ENCODE results near the gene C16orf74.

C16orf74 gene

DNA sequence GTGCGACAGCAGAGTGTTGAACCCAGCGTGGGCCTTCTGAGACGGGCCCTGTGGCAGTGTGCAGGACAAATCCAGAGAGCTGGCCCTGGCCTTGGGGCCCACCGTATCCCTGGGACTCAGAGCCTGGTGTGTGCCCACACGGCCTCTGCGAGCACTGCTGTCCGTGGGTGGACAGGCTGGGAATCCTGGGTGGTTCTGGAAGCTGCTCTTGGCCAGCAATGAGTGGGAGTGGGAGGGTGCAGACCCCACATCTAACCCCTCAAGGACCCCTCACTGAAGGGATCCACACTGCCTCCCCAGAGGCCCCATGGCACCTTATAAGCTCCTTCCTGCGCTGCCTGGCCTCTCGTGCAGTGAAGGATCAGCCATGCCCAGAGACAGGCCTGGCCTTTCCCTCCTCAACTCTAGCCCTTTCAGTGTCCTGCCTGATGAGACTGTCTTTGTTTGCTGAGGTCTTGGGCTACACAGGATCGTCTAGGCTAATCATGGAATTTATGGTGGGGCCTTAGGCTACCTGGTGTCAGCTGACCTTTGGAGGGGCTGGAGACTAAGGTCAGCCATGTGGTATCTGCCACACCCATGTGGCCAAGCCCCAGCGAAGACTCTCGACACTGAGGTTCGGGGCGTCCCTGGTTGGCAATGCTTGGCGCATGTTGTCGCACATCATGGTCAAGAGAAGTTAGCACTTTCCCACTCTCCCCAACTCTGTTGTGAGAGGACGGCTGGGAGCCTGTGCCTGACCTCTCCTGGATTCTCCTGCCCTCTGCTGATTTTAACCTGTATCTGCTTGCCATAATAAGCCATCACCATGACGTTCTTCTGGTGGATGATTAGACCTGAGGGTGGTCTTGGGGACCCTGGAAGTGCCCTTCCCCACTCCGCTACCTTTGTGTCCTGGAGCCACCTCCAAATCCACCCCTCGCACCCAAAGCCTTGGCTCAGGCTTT, 45.7 kb downstream of the C16orf74 start:
- H3K27me3 ChIP-seq (ENCODE audit: control insufficient read depth, insufficient read depth, low read length) = no peaks in the 10 kb centered on the region
- no peak overlapping the region for H3K4me3 ChIP-seq (ENCODE audit: low read depth, low read length)
- no peaks in the 10 kb centered on the region for H3K9me3 ChIP-seq (ENCODE audit: control insufficient read depth, insufficient read depth, low read length)
- no peaks in the 10 kb centered on the region for H3K4me1 ChIP-seq (ENCODE audit: control insufficient read depth, insufficient read depth, low read length)
- H3K36me3 ChIP-seq (ENCODE audit: control insufficient read depth, insufficient read depth, low read length) = no peaks in the 10 kb centered on the region
- no peak overlapping the region for H3K9ac ChIP-seq (ENCODE audit: low read depth, low read length)
- H3K27ac ChIP-seq (ENCODE audit: low read depth, low read length) = no peak overlapping the region

DNA sequence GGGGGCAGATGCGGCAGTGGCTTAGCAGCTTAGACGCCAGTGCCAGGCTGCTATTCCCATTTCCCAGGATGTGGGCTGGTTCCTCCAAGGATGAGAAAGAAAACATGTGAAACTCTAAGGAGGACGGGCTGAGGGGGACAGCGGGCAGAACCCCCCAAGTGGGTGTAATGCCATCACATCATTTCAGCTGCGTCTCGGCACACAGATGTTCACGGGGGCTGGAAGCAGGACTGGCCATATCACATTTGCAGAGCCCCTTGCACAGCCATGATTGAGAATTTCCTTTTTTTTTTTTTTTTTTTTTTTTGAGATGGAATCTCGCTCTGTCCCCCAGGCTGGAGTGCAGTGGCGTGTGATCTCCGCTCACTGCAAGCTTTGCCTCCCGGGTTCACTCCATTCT, 46.9 kb downstream of the C16orf74 start:
- no peaks in the 10 kb centered on the region; the same call in 1 of the 2 replicates for H3K27me3 ChIP-seq (ENCODE audit: control insufficient read depth, insufficient read depth, low read length)
- H3K27ac ChIP-seq (ENCODE audit: low read depth, low read length) = no peak overlapping the region
- no peak overlapping the region for H3K9ac ChIP-seq (ENCODE audit: low read depth, low read length)
- H3K4me3 ChIP-seq (ENCODE audit: low read depth, low read length) = no peak overlapping the region
- H3K4me1 ChIP-seq (ENCODE audit: control insufficient read depth, insufficient read depth, low read length) = no peaks in the 10 kb centered on the region
- H3K9me3 ChIP-seq (ENCODE audit: control insufficient read depth, insufficient read depth, low read length) = no peaks in the 10 kb centered on the region
- no peaks in the 10 kb centered on the region for H3K36me3 ChIP-seq (ENCODE audit: control insufficient read depth, insufficient read depth, low read length)

DNA sequence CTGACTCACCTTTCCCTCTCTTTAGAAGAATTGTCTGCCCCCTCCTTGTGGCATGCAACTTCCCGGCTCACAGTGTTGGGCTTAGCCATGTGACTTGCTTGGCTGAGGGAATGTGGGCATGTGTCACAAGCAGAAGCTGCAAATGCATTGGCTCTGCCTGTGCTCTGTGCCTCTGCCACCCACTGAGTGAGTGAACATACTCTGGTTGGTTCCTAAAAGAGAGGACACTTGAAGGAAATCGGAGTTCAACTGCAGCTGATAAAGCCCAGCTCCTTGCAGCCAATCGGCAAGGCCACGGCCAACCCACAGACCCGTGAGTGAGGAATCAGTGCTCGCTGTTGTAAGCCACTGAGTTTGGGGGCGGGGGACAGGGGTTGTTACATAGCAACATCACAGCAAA, 51.3 kb downstream of the C16orf74 start:
- H3K27ac ChIP-seq (ENCODE audit: low read depth, low read length) = no peak overlapping the region
- no peak overlapping the region for H3K9ac ChIP-seq (ENCODE audit: low read depth, low read length)
- H3K4me3 ChIP-seq (ENCODE audit: low read depth, low read length) = no peak overlapping the region
- no peaks in the 10 kb centered on the region for H3K9me3 ChIP-seq (ENCODE audit: control insufficient read depth, insufficient read depth, low read length)
- H3K4me1 ChIP-seq (ENCODE audit: control insufficient read depth, insufficient read depth, low read length) = no peaks in the 10 kb centered on the region
- H3K27me3 ChIP-seq (ENCODE audit: control insufficient read depth, insufficient read depth, low read length) = no peaks in the 10 kb centered on the region; the same call in 1 of the 2 replicates
- H3K36me3 ChIP-seq (ENCODE audit: control insufficient read depth, insufficient read depth, low read length) = no peaks in the 10 kb centered on the region

DNA sequence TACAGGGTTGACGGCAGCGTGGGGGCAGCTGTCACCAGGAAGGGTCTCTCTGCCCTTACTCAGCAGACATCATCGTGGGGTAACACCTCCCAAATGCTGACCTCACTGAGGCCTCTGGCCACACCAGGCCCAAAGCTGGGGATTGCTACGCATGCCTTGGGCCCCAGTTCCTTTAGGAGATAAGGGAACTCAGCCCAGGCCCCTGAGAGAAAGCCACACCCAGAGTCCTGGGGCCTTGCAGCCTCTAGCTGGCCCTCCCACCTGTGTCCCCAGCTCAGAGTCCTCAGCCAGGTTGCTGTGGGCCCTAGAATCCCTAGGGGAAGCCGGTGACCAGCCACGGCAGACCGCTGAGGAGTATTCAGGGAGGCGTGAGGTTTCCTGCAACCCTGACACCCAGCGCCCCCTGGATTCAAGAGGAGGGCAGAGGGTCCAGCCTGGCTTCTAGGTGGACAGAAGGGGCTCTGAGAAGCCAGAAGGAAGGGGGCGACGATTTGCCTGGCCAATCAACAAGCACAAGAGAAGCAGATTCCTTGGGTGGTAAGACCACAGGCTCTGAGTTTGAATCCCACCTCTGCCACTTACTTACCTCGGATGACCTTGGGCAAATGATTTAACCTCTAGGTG, 51.8 kb downstream of the C16orf74 start:
- Histone ChIP-seq H3K27ac (ENCODE audit: low read depth, low read length) (no peak overlapping the region), H3K4me1 (ENCODE audit: control insufficient read depth, insufficient read depth, low read length) (no peaks in the 10 kb centered on the region), H3K36me3 (ENCODE audit: control insufficient read depth, insufficient read depth, low read length) (no peaks in the 10 kb centered on the region), H3K4me3 (ENCODE audit: low read depth, low read length) (no peak overlapping the region), H3K27me3 (ENCODE audit: control insufficient read depth, insufficient read depth, low read length) (no peaks in the 10 kb centered on the region; the same call in 1 of the 2 replicates), H3K9ac (ENCODE audit: low read depth, low read length) (no peak overlapping the region), H3K9me3 (ENCODE audit: control insufficient read depth, insufficient read depth, low read length) (no peaks in the 10 kb centered on the region)

DNA sequence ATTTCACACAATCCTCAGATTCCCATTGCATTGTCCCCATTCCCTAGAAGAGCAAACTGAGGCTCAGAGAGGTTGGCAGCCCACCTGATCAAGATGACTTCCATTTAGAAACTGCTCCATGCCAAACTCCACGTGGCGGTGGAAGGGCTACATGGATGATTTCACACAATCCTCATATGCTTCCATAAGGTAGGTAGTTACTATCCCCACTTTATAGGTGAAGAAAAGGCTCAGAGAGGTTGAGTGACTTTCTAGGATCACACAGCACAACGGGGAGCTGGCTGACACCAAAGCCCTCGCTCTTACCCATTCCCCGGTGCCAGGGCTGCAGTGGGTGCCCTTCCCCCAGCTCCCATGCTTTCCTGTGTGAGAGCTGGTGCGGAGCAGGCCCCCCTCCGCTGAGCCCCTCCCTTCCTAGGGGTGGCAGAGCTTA, 52.4 kb downstream of the C16orf74 start:
- Histone ChIP-seq H3K4me1 (ENCODE audit: control insufficient read depth, insufficient read depth, low read length) (no peaks in the 10 kb centered on the region), H3K27ac (ENCODE audit: low read depth, low read length) (no peak overlapping the region), H3K9me3 (ENCODE audit: control insufficient read depth, insufficient read depth, low read length) (no peaks in the 10 kb centered on the region), H3K9ac (ENCODE audit: low read depth, low read length) (no peak overlapping the region), H3K27me3 (ENCODE audit: control insufficient read depth, insufficient read depth, low read length) (no peaks in the 10 kb centered on the region; the same call in 1 of the 2 replicates), H3K36me3 (ENCODE audit: control insufficient read depth, insufficient read depth, low read length) (no peaks in the 10 kb centered on the region), H3K4me3 (ENCODE audit: low read depth, low read length) (no peak overlapping the region)

DNA sequence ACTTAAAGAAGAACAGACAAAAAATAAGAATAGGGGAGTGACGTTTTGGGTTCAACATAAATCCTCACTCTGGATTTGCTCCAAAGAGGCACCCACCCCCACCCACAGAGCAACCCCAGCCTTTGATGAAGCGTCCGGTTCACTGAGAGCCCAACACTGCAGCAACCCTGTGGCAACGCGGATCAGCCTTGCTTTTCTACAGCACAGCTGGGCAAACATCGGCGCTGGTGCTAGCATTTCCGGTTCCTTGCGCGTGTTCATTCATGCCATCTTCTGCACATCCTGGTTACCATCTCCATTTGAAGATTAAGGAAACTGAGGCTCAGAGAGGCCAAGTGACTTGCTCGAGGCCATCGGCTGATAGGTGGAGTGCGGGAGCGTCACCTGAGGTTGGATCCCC, 53.5 kb downstream of the C16orf74 start:
- Histone ChIP-seq H3K36me3 (ENCODE audit: control insufficient read depth, insufficient read depth, low read length) (no peaks in the 10 kb centered on the region), H3K4me1 (ENCODE audit: control insufficient read depth, insufficient read depth, low read length) (no peaks in the 10 kb centered on the region), H3K9ac (ENCODE audit: low read depth, low read length) (no peak overlapping the region), H3K9me3 (ENCODE audit: control insufficient read depth, insufficient read depth, low read length) (no peaks in the 10 kb centered on the region), H3K4me3 (ENCODE audit: low read depth, low read length) (no peak overlapping the region), H3K27me3 (ENCODE audit: control insufficient read depth, insufficient read depth, low read length) (no peaks in the 10 kb centered on the region; the same call in 1 of the 2 replicates), H3K27ac (ENCODE audit: low read depth, low read length) (no peak overlapping the region)

DNA sequence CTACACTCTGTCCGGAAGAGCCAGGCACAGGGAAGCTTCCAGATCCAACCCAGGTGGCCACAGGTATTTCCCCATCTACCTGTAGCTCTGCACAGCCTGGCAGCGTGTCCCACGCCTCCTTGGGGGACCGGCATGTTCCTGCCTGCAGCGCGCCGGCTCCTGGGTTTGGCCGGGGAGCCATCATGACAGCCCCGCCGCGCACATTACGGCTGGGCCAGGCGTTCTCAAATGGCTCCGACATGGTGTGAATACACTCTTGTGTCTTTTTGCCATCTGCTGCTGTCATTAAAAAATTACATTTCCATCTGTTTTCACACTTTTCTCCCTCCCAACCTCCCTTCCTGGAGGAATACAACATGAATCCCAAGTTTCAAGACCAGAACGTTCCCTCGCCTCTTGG, 54.1 kb downstream of the C16orf74 start:
- Histone ChIP-seq H3K4me1 (ENCODE audit: control insufficient read depth, insufficient read depth, low read length) (no peaks in the 10 kb centered on the region), H3K27me3 (ENCODE audit: control insufficient read depth, insufficient read depth, low read length) (no peaks in the 10 kb centered on the region; the same call in 1 of the 2 replicates), H3K27ac (ENCODE audit: low read depth, low read length) (no peak overlapping the region), H3K4me3 (ENCODE audit: low read depth, low read length) (no peak overlapping the region), H3K9me3 (ENCODE audit: control insufficient read depth, insufficient read depth, low read length) (no peaks in the 10 kb centered on the region), H3K36me3 (ENCODE audit: control insufficient read depth, insufficient read depth, low read length) (no peaks in the 10 kb centered on the region), H3K9ac (ENCODE audit: low read depth, low read length) (no peak overlapping the region)

DNA sequence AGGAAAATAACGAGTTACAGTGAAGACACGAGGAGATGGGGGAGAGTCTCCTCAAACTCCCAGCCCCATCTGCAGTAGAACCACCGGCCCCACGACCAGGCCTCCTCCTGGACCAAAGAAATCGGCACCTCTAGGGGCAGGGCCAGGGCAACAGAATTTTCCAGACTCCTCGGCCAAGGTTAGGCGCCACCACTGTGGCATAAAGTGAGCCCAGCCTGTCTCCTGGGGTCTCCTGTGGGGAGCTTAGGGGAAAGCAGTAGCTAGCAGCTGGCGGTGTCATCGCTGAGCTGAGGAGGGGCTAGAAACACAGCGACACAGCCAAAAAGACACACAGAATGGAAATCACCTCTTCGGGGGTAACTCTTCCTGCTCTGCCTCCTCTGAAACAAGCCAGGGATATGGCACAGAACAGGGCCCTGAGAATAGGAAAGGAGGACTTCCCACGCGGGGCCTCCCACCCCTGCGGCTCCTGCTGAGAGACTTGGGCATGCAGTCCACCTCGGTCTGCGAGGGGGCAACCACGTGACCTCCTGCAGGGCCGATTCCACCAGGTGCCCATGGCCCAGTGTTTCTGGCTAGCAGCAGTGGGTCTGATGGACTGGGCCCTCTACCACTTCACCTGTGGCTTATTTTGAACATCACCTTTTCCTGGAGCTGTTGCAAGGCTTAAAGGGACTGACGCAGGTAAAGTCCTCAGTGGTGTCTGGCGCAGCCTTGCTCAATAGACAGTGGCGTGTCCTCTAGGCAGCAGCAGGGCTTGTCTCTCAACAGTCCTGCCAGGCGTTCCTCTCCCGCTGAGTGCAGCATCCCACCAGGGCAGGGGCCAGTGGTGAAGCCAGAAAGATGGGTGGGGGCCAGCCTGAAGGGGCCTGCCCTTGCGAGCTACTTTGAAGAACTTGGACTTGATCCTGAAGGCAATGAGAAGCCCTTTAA, 55.4 kb downstream of the C16orf74 start:
- Histone ChIP-seq H3K36me3 (ENCODE audit: control insufficient read depth, insufficient read depth, low read length) (no peaks in the 10 kb centered on the region), H3K9me3 (ENCODE audit: control insufficient read depth, insufficient read depth, low read length) (no peaks in the 10 kb centered on the region), H3K4me1 (ENCODE audit: control insufficient read depth, insufficient read depth, low read length) (no peaks in the 10 kb centered on the region), H3K9ac (ENCODE audit: low read depth, low read length) (no peak overlapping the region), H3K27ac (ENCODE audit: low read depth, low read length) (no peak overlapping the region), H3K4me3 (ENCODE audit: low read depth, low read length) (no peak overlapping the region), H3K27me3 (ENCODE audit: control insufficient read depth, insufficient read depth, low read length) (peaks cover 4% of the 10 kb centered on the region)

DNA sequence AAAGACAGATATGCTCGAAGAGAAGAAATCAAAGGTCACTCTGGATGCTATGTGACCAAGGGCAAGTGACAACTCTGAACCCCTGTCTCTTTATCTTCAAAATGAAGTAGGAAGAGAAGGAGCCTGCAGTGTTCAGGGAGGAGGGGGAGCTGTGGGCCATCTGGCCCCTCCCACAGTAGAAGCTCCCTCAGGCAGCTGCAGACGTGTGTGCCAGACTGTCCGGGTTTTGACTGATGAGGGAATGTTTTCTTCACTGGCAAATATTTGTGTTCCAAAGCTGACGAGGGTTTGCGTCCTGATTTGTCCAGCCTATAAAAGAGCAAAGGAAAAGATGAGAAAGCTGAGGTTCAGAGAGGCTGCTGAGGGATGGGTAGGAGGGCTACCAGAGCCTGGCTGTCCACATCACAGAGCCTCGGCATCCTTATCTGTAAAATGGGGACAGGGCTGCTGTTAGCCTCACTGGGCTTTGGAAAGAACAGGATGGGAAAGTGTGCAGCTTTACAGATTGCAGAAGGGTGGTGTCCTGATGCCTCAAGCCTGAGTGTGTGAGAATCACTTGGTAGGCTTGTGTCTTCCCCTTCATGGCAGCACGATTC, 60.3 kb downstream of the C16orf74 start:
- Histone ChIP-seq H3K27me3 (ENCODE audit: control insufficient read depth, insufficient read depth, low read length) (peaks cover 7% of the 10 kb centered on the region; the same call in 1 of the 2 replicates), H3K4me1 (ENCODE audit: control insufficient read depth, insufficient read depth, low read length) (no peaks in the 10 kb centered on the region), H3K9me3 (ENCODE audit: control insufficient read depth, insufficient read depth, low read length) (no peaks in the 10 kb centered on the region), H3K4me3 (ENCODE audit: low read depth, low read length) (no peak overlapping the region), H3K36me3 (ENCODE audit: control insufficient read depth, insufficient read depth, low read length) (peaks cover 9% of the 10 kb centered on the region; the same call in 1 of the 2 replicates), H3K9ac (ENCODE audit: low read depth, low read length) (no peak overlapping the region), H3K27ac (ENCODE audit: low read depth, low read length) (no peak overlapping the region)

DNA sequence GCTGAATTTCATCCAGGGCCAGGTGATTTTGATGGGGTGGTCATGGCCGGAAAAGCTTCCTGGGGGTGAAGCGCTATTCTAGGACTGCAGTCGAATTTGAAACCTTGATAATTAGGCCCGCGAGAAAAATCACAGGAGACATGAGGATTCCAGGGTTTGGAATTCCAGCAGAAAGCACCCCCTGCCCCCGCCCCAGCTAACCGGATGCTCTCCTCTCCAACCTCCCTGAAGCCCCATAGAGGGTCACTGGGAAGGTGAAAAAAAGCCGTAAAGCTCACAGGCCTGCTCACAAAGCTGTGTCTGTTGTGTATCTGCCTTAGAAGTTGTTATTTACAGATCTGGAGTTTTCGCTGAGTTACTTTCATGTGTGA, 61.0 kb downstream of the C16orf74 start:
- Histone ChIP-seq H3K27me3 (ENCODE audit: control insufficient read depth, insufficient read depth, low read length) (peaks cover 7% of the 10 kb centered on the region; the same call in 1 of the 2 replicates), H3K4me3 (ENCODE audit: low read depth, low read length) (no peak overlapping the region), H3K9me3 (ENCODE audit: control insufficient read depth, insufficient read depth, low read length) (no peaks in the 10 kb centered on the region), H3K27ac (ENCODE audit: low read depth, low read length) (no peak overlapping the region), H3K4me1 (ENCODE audit: control insufficient read depth, insufficient read depth, low read length) (no peaks in the 10 kb centered on the region), H3K36me3 (ENCODE audit: control insufficient read depth, insufficient read depth, low read length) (peaks cover 15% of the 10 kb centered on the region), H3K9ac (ENCODE audit: low read depth, low read length) (no peak overlapping the region)
